ENCODE measurements around the gene HS6ST1. TPM values are rescaled to one million over a fixed set of nuclear protein-coding genes. Genes with fewer than 3 reads are reported as not detected.
"Not testable (repeated sequence)": the region's sequence is repeated elsewhere in the genome, so short reads cannot be mapped to it uniquely, and the experiment has no call there.

HS6ST1 gene
- total RNA-seq, 1 donor from 2014 or later = 27.1 TPM

DNA sequence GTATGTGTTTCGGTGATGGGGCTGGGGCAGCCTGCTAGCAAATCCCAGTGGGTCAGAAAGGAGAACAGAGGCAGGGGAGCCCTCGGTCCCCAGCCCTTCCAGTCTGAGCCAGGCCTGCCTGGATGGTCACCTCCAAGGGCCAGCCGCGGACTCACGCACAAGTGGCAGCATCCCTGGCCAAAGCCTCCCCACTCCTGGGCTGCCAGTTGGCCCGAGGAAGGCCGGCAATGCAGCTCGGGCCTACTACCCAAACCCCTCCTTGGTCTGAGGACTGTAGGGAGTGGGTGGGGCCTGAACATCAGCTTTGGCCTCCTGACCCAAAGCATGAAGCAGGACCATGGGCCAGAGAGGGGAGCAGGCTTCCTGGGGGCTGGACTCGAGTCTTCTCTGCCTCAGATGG lies 51.5 kb downstream of the HS6ST1 start:
- not testable (repeated sequence) for DNase-seq

DNA sequence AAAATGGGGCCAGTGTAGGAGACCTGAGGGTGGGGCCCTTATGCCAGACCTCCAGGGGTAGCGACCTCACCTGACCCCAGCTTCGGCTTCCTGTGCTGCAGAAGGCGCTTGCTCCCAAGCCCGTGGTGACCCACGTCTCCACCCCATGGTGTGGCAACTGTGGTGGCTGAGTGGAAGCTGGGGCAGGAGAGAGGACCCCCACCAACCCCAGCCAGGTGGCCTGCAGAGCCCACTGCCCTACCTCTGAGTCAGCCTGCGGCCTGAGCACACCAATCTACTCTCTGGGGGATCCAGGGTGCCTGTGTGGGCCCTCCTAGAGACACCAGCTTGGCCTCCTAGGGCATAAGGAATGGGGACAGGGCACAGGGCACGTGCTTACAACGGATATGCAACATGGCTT lies 52.2 kb downstream of the HS6ST1 start:
- DNase-seq = not testable (repeated sequence)

DNA sequence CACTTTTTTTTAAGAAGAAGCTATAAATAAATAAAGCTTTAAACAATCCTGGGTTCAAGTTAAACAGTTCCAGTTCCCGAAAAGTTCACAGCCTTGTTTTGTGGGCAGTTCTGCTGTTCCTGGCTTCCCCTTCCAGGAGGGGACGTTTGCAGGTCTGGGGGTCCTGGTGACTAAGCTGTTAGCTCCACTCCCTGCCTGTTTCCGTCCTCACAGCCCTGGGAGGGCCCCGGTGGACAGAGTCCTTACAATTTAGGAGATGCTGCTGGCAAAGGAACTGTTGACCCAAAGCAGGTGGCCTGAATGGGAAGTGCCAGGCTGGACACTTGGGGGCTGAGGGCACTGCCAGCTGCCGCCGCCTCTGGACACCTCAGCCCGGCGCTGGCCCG lies 53.1 kb downstream of the HS6ST1 start:
- not testable (repeated sequence) for DNase-seq

DNA sequence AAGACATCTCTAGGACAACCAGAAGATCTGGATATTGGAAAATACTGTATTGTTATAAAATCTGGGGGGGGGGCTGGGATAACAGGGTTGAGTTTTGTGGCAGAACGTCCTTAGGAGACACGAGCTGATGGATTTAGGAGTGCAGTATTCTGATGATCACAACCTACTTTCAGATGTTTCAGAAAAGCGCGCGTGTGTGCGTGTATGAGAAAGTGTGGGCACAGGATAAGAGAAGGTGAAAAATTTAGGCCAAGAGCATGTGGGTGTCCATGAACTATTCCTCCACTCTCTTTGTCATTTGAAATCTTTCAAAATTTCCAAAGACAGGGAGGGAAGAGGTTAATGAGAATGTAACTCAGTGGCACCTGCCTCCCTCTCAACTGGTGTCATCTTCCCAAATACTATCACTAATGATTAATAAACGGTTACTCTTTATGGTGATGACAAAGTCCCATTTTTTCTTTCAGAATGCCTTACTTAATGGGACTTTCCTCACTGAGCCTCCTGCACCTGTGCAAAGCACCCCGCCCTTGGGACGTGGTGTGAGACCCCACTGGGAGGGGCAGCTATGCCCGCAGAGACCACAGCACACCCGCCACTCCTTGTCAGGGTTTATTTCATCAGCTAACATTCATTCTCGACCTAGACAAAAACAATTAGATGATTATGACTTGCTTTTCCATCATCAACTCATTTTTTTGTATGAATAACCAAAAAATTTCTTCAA lies 53.6 kb downstream of the HS6ST1 start:
- no peak for DNase-seq

DNA sequence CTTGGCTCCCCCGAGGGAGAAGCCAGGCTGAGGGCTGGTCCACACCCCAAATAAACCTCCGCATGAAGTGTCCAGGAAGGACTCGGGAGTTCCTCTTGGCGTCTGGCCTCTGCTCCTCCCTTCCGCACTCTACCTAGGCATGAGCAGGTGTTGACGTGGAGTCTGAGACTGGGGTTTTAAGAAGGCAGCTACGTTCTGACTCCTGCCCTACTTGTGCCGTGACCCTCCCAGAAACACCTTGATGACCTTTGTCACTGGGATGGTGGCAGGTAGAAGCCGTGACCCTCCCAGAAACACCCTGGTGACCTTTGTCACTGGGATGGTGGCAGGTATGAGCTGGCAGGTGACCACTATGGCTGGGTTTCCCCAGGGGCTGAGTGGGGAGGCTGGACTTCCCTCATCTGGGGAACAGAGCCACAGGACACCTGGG lies 54.8 kb downstream of the HS6ST1 start:
- no peak for DNase-seq

DNA sequence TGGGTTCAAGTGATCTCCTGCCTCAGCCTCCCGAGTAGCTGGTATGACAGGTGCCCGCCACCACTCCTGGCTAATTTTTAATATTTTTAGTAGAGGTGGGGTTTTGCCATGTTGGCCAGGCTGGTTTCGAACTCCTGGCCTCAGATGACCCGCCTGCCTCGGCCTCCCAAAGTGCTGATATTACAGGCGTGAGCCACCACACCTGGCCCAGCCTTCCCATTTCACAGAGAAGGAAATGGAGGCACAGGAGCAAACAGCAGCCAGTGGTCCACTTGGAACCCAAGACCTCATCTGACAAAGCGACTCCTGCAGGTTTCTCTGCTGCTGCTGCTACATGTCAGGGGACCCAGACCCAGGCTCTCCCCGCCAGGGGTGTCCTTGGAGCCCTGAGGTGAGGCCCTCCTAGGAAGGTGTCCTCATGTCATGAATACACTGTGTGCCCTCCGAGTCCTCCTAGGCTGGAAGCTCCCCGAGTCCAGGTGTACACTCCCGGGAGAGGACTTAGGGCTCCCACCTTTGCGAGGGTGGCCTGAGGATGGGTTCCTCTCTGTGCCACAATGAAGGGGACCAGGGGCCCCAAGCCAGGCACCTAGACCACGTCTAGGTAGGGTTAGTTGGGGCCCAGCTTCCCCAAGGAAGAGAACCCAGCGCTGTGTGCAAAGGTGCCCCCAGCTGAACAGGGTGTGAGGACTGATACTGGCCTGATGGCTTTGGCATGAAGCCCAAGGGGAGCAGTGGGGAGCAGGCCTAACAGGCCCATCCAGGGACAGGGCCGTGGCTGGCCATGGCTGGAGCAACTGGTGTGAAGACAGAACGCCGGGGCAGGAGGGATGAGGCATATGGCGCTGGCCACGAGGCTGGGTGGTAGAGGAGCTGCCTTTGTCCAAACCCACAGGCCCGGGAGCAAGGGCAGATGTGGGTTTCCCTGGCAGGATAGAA lies 56.1 kb downstream of the HS6ST1 start:
- no peak for DNase-seq

DNA sequence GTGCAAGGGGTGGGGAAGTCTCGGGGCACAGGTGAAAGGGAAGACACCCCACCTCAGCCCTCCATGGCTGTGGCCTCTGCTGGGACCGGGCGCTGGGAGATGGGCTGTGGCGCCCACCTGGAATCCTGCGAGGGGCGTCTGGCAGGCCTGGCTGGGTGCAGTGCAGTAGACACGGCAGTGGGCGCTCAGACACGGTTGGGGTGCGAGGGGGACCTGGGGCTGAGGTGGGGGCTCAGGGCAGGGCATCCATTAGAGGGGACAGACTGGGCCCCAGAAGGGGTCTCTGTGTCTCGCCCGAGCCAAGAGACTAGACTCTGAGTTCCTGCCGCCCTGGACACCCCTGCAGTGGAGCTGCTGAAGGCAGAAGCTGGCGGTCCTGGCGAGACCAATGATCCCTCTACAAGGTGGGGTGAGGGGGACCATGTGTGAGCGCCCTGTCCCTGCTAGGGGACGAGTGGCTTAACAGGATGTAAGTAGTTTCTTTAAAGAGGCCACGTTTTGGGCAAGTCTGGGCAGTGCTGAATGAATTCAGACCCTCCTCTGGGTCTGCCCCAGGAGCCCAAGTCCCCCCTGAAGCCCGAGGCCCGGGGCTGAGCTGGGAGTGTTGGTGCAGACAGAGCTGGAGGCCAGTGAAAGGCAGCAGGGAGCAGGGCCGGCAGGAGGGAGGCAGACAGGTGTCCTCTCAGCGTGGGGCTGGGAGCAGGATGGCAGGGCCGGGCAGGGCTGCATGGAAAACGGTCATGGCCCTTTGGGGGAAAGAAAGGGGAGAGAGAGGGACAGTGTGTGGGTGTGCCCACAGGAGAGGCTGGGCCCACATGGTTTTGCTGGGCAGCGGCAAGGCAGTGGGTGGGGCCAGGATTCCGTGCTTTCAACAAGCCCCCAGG lies 57.2 kb downstream of the HS6ST1 start:
- no peak for DNase-seq

DNA sequence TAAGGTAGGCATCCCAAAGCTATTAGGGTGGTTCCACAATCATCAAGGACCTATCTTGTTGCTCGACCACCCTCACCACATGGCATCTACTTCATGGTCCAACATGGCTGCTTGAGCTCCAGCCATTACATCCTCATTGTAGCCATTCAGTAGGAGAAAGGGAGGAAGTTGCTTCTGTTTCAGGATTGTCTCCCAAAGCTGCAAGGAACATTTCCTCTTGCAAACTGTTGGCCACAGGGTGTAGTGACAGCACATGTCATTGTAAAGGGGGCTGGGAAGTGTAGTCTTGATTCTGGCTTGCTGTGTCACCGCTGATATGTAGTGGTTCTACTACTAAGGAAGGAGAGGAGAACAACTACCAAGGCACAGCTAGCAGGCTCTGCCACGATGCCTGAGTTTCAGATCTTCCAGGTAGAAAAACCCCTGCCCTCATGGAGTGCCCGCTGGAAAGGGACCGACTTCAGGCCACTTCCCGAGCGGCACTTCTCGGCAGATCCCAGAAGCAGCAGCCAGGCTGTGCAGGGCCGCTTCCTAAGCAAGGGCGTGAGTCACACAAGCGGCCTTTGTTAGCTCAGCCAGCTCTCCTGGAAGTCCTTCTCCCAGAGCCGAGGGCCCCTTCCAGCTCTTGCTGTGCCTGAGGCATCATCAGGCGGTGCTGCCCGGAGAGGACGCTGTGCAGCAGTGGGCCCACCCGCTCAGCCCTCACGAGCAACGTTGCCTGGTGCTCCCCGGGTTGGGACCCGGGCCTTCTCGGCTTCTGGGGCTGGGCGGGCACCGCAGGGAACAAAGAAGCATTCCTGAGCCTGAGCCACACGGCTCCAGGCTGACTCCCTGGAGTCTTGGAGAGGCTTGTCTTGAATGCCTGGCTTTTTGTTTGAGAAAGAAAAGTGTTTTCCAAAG lies 58.2 kb downstream of the HS6ST1 start:
- DNase-seq = peak; percentile 64

DNA sequence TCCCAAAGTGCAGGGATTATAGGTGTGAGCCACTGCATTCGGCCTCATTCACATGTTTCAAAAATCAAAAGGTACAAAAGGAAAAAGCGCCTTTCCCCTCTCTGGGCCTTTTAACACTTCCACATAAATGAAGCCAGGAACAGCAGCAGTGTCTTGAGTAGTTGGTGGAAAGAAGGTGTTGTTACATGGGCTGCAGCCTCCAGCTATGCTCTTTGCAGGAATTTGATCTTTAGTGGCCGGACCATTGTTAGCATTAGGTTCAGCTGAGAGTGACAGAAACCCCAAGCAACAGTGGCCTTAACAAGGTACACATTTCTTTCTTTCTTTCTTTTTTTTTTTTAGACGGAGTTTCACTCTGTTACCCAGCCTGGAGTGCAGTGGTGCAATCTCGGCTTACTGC lies 59.1 kb downstream of the HS6ST1 start:
- no peak for DNase-seq

DNA sequence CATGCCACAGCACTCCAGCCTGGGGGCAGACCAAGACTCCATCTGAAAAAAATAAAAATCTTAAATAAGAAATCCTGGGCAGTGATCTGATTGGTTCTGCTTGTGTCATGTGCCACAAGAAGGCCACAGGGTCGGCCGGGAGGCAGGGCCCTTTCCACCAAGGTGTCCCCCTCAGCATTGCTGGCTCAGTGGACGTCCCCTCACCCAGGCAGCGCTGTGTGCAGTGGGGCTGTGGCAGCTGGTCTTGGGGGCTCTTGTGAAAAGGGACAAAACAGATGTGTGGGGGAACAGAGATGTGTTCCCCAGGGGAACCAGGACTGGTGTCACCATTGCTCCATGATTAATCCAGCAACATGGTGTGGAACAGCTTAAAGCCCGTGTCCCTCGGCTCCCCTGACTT lies 60.5 kb downstream of the HS6ST1 start:
- DNase-seq = no peak

DNA sequence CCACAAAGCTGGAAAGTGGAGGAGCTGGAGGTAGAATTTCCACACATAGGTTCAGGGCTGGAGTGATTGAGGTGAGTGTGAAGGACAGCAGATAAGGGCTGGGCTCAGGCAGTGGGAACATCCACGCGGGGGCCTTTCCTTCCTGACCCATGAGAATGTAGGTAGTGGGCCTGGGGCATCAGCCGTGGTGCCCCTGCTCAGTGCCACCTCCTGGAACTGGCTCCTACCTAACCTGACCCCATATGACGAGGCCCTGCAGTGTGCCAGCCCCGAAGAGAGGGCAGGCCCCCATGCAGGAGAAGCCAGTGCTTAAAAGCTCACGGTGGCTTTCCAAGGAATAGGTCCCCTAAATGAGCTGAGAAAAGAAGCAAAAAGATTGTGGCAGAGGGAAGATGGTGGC lies 66.2 kb downstream of the HS6ST1 start:
- no peak for DNase-seq

DNA sequence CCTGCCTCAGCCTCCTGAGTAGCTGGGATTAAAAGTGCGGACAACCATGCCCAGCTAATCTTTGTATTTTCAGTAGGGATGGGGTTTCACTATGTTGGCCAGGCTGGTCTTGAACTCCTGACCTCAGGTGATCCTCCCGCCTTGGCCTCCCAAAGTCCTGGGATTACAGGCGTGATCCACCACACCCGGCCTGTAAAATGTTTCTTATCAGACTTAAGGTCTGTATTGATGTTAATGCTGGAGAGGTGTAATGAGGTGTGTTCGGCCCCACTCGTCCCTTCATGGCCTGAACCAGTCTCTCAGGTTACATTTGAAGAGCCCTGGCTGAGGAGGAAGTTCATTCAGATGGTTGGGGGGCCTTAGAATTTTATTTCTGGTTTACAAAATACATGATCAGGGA lies 66.6 kb downstream of the HS6ST1 start:
- DNase-seq = not testable (repeated sequence)

DNA sequence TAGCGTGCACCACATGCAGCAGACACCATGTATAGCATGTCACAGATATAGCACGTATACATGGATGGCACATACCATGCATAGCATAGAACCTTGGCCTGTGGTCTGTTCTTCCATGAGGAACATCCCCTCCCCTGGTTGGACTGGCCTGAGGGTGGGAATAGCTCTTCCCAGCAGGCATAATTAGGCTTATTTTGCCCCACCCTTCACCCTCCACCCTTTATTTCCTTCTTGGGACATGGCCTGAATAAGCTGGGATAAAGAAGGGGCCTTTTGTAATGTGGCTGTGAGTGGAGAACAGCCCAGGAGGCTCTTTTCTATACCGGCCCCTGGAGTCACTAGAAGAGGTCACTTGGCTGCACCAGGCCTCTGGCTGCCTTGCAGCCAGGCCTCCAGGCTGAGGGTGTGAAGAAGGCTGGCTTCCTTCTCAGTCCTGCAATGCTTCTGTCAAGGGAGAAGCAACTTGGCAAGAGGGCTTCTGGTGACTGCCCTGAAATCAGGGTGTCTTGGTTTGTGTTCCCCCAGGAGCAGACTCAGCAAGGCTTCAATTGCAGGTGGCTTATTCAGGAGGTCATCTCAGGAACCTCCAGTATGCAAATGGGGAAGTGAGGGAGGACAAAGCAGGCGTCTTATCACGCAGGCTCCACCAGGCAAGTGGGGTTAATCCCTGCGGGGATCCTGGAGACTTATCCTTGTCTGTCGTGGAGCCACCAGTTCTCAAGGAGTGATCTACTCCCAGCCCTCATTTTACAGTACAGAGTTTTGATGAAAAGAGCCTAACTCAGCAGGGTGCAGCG lies 68.2 kb downstream of the HS6ST1 start:
- no peak for DNase-seq

DNA sequence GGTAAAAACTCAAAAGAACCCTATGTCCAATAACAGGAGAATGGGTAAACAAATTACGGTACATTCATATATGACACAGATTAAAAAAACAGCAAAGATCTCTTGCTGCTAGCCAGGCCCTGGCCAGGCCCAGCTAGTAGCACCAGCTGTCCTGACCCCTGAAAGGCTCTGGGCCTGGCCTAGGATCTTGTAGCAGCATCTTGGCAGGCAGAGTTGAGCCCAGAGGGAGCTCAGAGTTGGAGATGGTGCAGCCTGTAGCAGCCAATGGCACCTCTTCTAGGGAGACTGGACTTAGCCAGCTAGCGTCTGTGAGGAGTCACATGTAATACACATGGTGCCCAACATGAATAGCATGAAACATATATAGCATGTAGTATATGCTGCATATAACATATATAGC lies 69.1 kb downstream of the HS6ST1 start:
- DNase-seq = no peak

DNA sequence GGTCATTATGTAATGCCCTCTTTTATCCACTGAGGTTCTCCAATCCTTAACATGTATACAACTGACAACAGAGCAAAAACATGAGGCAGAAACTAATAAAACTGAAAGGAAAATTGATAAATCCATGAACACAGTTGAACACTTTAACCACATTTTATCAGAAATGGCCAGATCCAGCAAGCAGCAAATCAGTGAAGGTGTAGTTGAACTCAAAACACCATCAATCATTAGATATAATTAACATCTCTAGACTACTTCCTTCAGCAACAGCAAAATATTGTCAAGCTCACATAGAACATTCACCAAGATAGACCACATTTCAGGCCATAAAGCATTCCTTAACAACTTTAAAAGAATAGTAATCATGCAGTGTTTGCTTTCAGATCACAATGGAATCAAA lies 72.9 kb downstream of the HS6ST1 start:
- DNase-seq = no peak

DNA sequence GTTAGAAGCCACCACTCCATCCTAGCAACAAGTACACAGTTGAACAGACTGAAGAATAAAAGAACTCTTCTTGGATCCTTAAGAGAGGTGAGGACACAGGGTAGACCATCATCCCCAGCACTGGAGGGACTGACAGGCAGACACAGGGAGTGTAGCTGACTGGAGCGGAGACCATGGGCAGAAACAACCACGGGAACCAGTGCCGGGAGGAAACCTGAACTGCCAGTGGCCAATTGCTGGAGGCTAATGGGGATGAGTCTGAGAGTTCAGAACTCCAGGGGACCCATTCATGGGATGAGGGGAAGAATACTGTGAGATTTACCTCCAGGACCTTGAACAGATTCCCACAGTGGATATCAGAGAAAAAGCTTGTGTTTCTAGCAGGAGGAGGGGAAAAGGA lies 76.8 kb downstream of the HS6ST1 start:
- no peak for DNase-seq

DNA sequence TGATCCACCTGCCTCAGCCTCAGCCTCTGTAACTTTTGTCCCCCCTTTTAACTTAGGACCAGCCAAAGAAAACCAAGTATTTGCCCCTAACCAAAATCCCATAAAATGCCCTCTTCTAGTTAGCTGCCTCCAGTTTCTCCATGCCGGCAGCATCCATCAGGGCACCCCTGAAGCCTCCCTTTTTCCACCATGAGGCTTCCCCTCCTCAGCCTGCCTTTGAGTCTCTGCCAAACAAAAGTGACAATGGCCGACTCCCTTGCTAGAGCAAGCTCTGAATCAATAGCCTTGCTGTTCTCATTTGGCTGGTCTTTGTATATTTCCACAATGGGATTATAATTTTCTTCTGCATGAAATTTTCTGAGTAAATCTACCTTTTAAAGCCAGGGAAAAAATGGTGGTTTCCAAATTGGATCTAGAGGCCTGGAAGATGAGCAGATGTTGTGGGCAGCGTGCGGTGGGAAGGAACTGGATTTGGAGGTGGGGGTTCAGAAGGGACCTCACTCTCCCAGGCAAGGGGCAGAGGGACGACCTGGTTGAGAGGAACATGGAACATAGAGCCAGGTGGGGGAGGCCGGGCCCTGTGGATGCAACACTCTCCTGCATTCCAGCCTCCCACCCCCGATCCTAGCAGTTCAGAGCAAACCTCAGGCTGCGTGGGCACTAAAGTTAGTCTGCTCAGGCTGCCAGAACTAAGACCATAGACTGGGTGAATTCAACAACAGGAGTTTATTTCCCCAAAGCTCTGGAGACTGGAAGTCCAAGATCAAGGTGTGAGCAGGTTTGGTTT lies 80.6 kb downstream of the HS6ST1 start:
- no peak for DNase-seq

DNA sequence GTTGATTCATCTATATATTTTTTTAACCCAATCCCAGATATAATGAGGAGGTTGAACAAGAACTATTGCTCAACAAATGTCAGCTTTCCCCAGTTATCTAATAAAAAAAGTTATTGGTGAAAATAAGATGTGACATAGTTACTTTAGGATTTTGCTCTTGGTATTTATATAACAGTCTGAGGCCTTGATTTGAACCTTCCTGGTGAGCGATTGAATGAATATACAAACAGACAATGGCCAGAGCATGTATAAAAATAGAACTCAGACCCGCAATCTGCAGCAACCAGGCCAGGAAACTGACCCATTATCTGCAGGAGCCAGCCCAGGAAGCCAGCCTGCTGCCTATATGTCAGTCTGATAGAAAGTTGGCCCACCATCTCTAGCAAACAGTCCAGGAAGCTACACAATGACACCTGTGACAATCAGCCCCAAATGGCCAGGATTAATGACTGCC lies 81.6 kb downstream of the HS6ST1 start:
- peak; percentile 48 for DNase-seq

DNA sequence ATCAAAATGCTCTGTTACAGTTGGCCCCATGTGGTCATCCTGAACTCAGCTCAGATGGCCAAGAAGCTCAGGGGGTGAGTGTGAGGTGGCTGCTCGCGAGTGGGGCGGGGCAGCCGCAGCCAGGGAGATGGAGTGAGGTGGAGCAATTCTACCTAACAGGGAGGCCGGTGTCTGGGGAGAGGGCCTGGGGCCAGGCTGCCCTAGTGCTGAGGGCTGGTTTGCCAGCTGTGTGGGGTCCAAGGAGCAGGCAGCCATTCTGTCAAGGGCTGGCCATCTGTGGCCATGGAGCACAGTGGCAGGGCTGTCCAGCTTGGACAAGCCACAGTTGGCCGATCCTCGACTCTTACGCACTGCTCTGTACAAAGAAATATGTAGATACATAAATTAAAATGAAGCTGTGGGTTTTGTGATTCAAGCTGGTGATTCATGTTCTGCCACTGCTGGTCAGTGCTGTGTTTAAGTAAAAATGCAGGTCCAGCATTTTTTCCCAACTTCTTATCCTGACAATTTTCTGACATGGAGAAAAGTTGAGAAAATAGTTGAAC lies 82.1 kb downstream of the HS6ST1 start:
- no peak for DNase-seq

DNA sequence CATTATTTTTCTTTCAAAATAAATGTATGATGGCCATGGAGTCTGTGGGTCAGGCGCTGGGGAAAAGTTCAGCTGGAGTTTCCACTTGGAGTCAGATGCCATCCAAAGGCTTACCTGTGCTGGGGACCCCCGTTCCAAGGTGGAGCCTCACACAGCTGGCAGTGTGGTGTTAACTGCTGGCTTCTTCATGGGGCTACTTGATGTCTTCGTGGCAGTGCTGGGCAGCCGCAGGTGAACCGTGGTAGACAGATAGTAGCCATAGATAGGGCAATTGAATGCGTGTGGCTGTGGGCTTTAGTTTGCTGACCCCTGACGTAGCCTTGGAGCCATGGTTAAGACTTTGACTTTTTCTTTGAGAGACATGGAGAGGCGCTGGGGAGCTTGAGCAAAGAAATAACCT lies 83.1 kb downstream of the HS6ST1 start:
- no peak for DNase-seq

Data from dermis blood vessel endothelial cell (primary cell).